ENCODE measurements around the gene PSMG3. TPM values are rescaled to one million over a fixed set of nuclear protein-coding genes. Genes with fewer than 3 reads are reported as not detected.

The PSMG3 gene
- total RNA-seq, 1 experiment from 2014 or later = 29.9 TPM

DNA sequence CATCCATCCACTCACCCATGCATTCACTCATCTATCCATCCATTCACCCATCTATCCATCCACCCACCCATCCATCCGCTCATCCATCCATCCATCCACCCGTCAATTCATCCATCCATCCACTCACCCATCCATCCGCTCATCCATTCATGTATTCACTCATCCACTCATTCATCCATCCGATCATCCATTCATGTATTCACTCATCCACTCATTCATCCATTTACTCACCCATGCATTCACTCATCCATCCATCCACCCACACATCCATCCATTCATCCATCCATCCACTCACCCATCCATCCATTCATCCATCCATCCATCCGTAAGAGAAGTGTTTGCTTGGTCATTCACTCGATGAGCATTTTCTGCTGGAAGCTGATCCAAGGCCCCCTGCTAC, 8.7 kb upstream of the PSMG3 start:
- no peaks in the 10 kb centered on the region for H3K9me3 ChIP-seq (ENCODE audit: low read length)
- no peak overlapping the region for H2AFZ ChIP-seq (ENCODE audit: low read length)
- no peak overlapping the region for H3K27ac ChIP-seq (ENCODE audit: low read length)
- no peak for DNase-seq
- no peaks in the 10 kb centered on the region for H4K20me1 ChIP-seq (ENCODE audit: insufficient read depth, low read depth, low read length)
- H3K9ac ChIP-seq (ENCODE audit: low read length) = no peak overlapping the region
- H3K4me1 ChIP-seq (ENCODE audit: low read length) = no peaks in the 10 kb centered on the region
- no peaks in the 10 kb centered on the region for H3K9me2 ChIP-seq (replicated peaks; ENCODE audit: insufficient read depth, low read length)
- H3K4me2 ChIP-seq (ENCODE audit: low read depth, low read length, poor library complexity, severe bottlenecking) = no peak overlapping the region
- no peaks in the 10 kb centered on the region for H3K36me3 ChIP-seq (ENCODE audit: insufficient read depth, low read length)
- H3K4me3 ChIP-seq (ENCODE audit: low read length) = no peak overlapping the region
- no peaks in the 10 kb centered on the region for H3K27me3 ChIP-seq (ENCODE audit: low read length)
- no peaks in the 10 kb centered on the region for H3K79me2 ChIP-seq (ENCODE audit: low read length)

DNA sequence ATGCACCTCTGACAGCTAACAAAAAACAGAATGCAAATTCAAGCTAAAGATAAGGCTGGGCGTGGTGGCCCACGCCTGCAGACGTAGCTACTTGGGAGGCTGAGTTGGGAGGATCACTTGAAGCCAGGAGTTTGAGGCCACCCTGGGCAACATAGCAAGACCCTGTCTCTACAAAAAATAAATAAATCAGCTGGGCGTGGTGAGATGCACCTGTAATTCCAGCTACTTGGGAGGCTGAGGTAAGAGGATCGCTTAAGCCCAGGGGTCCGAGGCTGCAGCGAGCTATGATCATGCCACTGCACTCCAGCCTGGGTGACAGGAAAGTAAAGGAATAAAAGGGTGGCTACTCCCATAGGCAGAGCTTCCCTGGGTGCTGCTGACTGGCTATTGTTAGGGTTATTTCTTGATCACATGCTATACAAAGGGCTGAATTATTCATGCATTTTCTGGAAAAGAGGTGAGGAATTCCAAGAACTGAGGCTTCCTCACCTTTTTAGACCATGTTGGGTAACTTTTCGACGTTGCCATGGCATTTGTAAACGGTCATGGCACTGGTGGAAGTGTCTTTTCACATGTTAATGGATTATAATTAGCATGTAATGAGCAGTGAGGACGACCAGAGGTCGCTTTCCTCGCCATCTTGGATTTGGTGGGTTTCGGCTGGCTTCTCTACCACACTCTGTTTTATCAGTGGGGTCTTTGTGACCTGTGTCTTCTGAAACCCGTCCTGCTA, 6.9 kb upstream of the PSMG3 start:
- H3K9me3 ChIP-seq (ENCODE audit: low read length) = no peaks in the 10 kb centered on the region
- H3K27ac ChIP-seq (ENCODE audit: low read length) = no peak overlapping the region
- H3K4me3 ChIP-seq (ENCODE audit: low read length) = no peak overlapping the region
- H4K20me1 ChIP-seq (ENCODE audit: insufficient read depth, low read depth, low read length) = no peaks in the 10 kb centered on the region
- DNase-seq = no peak
- no peaks in the 10 kb centered on the region for H3K9me2 ChIP-seq (replicated peaks; ENCODE audit: insufficient read depth, low read length)
- H3K79me2 ChIP-seq (ENCODE audit: low read length) = no peaks in the 10 kb centered on the region
- no peak overlapping the region for H3K9ac ChIP-seq (ENCODE audit: low read length)
- H2AFZ ChIP-seq (ENCODE audit: low read length) = no peak overlapping the region
- no peak overlapping the region for H3K4me2 ChIP-seq (ENCODE audit: low read depth, low read length, poor library complexity, severe bottlenecking)
- H3K36me3 ChIP-seq (ENCODE audit: insufficient read depth, low read length) = no peaks in the 10 kb centered on the region
- peaks cover 1% of the 10 kb centered on the region; the same call in 1 of the 2 replicates for H3K4me1 ChIP-seq (ENCODE audit: low read length)
- H3K27me3 ChIP-seq (ENCODE audit: low read length) = no peaks in the 10 kb centered on the region

DNA sequence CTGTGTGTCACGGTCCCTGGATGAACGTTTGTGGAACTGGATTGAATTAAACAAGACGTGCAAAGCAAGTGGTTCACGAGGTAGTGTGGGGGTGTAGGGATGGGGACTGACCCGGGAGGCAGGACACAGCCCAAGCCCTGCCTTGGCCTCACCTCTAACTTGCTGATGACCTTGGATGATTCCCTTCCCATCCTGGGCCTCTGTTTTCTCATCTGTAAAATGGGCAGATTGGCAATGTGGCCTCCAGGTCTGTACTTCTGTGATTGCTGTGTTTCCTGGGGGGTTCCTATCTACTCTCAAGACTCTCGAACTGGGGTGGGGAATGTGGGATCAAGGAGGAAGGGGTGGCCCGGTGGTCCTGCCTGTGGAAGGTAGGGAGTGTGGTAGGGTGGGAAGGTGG, 6.0 kb upstream of the PSMG3 start:
- DNase-seq = no peak

DNA sequence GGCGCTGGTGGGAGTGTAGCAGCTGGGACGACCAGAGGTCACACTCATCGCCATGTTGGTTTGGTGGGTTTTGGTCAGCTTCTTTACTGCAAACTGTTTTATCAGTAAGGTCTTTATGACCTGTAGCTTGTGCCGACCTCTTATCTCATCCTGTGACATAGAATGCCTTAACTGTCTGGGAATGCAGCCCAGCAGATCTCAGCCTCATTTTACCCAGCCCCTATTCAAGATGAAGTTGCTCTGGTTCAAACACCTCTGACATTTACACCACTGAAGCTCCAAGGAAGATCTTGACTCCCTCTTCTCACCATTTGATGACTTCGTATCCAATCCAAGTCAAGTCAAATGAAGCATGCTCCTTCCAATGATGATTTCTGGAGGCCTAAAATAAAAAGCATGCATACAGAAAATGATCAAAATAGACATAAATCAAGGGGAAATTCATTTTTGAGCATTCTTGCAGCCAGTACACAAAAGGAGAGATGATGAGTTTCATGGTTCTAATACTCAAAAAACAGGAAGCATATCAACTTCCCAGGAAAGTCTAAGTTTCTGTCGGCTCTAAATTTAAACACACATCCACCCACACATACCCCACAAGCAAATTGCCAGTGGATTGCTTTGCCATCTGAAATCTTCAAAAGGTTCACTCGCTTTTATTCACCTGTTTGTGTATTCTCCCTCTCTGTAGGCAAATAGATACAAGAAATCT, 2.4 kb upstream of the PSMG3 start:
- Histone ChIP-seq H3K4me1 (ENCODE audit: low read length) (peaks cover 18% of the 10 kb centered on the region), H3K27ac (ENCODE audit: low read length) (no peak overlapping the region), H3K79me2 (ENCODE audit: low read length) (peaks cover 15% of the 10 kb centered on the region), H2AFZ (ENCODE audit: low read length) (no peak overlapping the region), H3K9me2 (replicated peaks; ENCODE audit: insufficient read depth, low read length) (no peaks in the 10 kb centered on the region), H3K4me3 (ENCODE audit: low read length) (no peak overlapping the region), H3K9ac (ENCODE audit: low read length) (no peak overlapping the region), H3K4me2 (ENCODE audit: low read depth, low read length, poor library complexity, severe bottlenecking) (peak overlapping the region; percentile 77), H4K20me1 (ENCODE audit: insufficient read depth, low read depth, low read length) (no peaks in the 10 kb centered on the region), H3K27me3 (ENCODE audit: low read length) (no peaks in the 10 kb centered on the region), H3K36me3 (ENCODE audit: insufficient read depth, low read length) (no peaks in the 10 kb centered on the region), H3K9me3 (ENCODE audit: low read length) (no peaks in the 10 kb centered on the region)
- no peak for DNase-seq

More for the DNA sequence above, 6.0 kb upstream of the PSMG3 start:
- no peaks in the 10 kb centered on the region for H3K79me2 ChIP-seq (ENCODE audit: low read length)
- no peaks in the 10 kb centered on the region for H3K9me2 ChIP-seq (replicated peaks; ENCODE audit: insufficient read depth, low read length)
- no peak overlapping the region for H3K27ac ChIP-seq (ENCODE audit: low read length)
- H3K9me3 ChIP-seq (ENCODE audit: low read length) = no peaks in the 10 kb centered on the region
- no peaks in the 10 kb centered on the region for H3K36me3 ChIP-seq (ENCODE audit: insufficient read depth, low read length)
- H3K4me3 ChIP-seq (ENCODE audit: low read length) = no peak overlapping the region
- H3K4me2 ChIP-seq (ENCODE audit: low read depth, low read length, poor library complexity, severe bottlenecking) = no peak overlapping the region
- peaks cover 10% of the 10 kb centered on the region for H3K4me1 ChIP-seq (ENCODE audit: low read length)
- no peaks in the 10 kb centered on the region for H4K20me1 ChIP-seq (ENCODE audit: insufficient read depth, low read depth, low read length)
- H3K27me3 ChIP-seq (ENCODE audit: low read length) = no peaks in the 10 kb centered on the region
- no peak overlapping the region for H2AFZ ChIP-seq (ENCODE audit: low read length)
- no peak overlapping the region for H3K9ac ChIP-seq (ENCODE audit: low read length)

DNA sequence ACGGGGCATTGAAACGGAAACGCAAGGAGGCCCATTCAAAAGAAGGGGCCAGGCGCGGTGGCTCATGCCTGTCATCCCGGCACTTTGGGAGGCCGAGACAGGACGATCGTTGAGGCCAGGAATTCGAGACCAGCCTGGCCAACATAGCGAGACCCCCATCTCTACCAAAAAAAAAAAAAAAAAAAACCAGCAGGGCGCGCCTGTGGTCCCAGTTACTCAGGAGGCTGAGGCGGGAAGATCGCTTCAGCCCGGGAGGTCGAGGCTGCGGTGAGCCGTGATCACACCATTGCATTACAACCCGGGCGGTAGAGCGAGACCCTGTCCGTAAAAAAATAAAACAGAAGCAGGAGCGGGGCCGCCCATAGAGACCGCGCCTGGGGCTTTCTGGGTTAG, 396 bp downstream of the PSMG3 start:
- Histone ChIP-seq H3K9me3 (ENCODE audit: low read length) (no peaks in the 10 kb centered on the region), H3K27me3 (ENCODE audit: low read length) (no peaks in the 10 kb centered on the region), H3K9ac (ENCODE audit: low read length) (peak overlapping the region; percentile 97), H3K4me2 (ENCODE audit: low read depth, low read length, poor library complexity, severe bottlenecking) (peak overlapping the region; percentile 77), H4K20me1 (ENCODE audit: insufficient read depth, low read depth, low read length) (no peaks in the 10 kb centered on the region), H3K27ac (ENCODE audit: low read length) (peak overlapping the region; percentile 58), H3K79me2 (ENCODE audit: low read length) (peaks cover 15% of the 10 kb centered on the region), H3K4me3 (ENCODE audit: low read length) (peak overlapping the region; percentile 99), H3K4me1 (ENCODE audit: low read length) (peaks cover 18% of the 10 kb centered on the region), H2AFZ (ENCODE audit: low read length) (peak overlapping the region; percentile 79; the same call in 1 of the 2 replicates), H3K9me2 (replicated peaks; ENCODE audit: insufficient read depth, low read length) (no peaks in the 10 kb centered on the region), H3K36me3 (ENCODE audit: insufficient read depth, low read length) (no peaks in the 10 kb centered on the region)
- DNase-seq = no peak

DNA sequence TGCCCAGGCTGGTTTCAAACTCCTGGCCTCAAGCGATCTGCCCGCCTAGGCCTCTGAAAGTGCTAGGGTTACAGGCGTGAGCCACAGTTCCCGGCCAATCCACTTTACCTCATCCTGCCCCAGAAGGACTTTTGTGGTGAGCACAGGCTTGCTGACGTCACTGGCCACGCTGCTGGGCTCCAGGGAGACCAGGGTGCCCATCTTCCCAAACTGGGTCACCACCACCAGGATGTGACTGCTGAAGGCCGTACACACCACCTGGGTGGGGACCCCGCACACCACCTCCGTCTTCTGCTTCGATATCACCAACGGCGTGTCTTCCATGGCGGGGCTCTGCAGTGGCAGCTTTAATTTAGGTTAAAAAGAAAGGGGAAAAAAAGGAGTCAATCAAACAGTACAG, 816 bp downstream of the PSMG3 start:
- Histone ChIP-seq H3K9ac (ENCODE audit: low read length) (peak overlapping the region; percentile 97), H4K20me1 (ENCODE audit: insufficient read depth, low read depth, low read length) (no peaks in the 10 kb centered on the region), H3K4me2 (ENCODE audit: low read depth, low read length, poor library complexity, severe bottlenecking) (peak overlapping the region; percentile 77), H3K9me3 (ENCODE audit: low read length) (no peaks in the 10 kb centered on the region), H3K79me2 (ENCODE audit: low read length) (peaks cover 15% of the 10 kb centered on the region), H2AFZ (ENCODE audit: low read length) (no peak overlapping the region), H3K27me3 (ENCODE audit: low read length) (no peaks in the 10 kb centered on the region), H3K4me3 (ENCODE audit: low read length) (peak overlapping the region; percentile 99), H3K9me2 (replicated peaks; ENCODE audit: insufficient read depth, low read length) (no peaks in the 10 kb centered on the region), H3K27ac (ENCODE audit: low read length) (peak overlapping the region; percentile 58; the same call in 1 of the 2 replicates), H3K4me1 (ENCODE audit: low read length) (peaks cover 18% of the 10 kb centered on the region), H3K36me3 (ENCODE audit: insufficient read depth, low read length) (no peaks in the 10 kb centered on the region)
- DNase-seq = peak; percentile 53

DNA sequence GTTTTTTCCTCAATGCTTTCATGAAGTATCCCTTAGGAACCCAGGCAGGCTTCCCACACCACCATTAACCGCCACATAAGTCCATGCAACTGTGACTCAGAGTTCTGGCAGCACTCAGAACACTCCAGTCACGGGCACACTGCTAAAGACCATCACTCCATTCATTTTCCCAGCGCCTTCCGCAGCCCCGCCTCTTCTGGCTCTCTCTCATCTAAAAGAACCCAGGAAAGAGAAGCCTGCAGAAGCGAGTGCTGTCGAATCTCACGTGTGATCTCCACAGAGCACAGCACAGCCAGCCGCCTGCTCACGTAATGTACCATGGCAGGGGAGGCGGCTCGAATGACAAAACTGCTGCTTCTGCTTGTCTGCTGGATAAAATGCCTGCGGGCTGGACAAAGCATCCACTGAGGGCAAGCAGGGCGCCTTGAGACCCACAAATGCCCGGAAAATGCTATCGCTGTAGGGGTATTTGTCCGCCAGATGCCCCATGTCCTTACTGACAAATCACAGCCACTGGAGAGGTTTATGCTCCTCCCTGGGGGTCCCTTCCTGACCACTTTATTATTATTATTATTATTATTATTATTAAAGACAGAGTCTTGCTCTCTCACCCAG, 1.8 kb downstream of the PSMG3 start:
- Histone ChIP-seq H2AFZ (ENCODE audit: low read length) (no peak overlapping the region), H3K79me2 (ENCODE audit: low read length) (peaks cover 15% of the 10 kb centered on the region), H3K36me3 (ENCODE audit: insufficient read depth, low read length) (no peaks in the 10 kb centered on the region), H3K9me3 (ENCODE audit: low read length) (no peaks in the 10 kb centered on the region), H3K9me2 (replicated peaks; ENCODE audit: insufficient read depth, low read length) (no peaks in the 10 kb centered on the region), H4K20me1 (ENCODE audit: insufficient read depth, low read depth, low read length) (no peaks in the 10 kb centered on the region), H3K27ac (ENCODE audit: low read length) (no peak overlapping the region), H3K27me3 (ENCODE audit: low read length) (no peaks in the 10 kb centered on the region), H3K4me2 (ENCODE audit: low read depth, low read length, poor library complexity, severe bottlenecking) (peak overlapping the region; percentile 29), H3K4me1 (ENCODE audit: low read length) (peaks cover 18% of the 10 kb centered on the region), H3K9ac (ENCODE audit: low read length) (no peak overlapping the region), H3K4me3 (ENCODE audit: low read length) (no peak overlapping the region)
- no peak for DNase-seq

DNA sequence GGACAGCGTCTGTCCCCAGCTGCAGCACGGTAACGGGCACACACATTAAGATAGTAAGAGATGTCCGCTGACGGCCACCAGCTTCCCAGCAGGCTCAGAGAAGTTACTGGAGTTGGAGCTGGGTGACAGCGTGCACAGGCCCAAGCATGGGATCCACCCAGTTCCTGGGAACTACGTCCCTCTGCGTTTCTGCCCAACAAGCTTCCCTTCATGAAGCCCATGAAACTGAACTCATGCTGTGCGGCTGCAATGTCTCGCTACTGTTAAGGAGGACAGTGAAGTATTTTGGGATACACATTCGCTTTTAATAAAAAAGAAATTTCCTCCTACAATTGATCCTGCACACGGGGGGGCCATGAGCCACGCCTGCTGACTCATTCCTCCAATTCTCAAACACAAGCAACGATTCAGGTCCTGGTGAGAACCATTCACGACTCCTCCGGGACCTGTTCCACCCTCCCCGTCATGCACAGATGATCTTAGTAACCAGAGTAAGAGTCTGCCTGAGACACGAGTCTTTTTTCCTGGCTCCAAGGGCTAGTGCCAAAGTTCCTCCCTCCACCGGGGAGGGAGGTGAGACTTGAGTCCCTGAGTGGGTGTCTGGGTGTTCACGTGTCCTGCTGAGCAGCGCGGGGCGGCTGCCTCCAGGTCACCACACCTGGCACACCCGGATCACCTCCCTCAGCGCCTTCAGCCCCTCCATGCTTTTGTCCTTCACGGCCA, 2.6 kb downstream of the PSMG3 start:
- Histone ChIP-seq H3K79me2 (ENCODE audit: low read length) (peaks cover 15% of the 10 kb centered on the region), H3K27ac (ENCODE audit: low read length) (no peak overlapping the region), H3K27me3 (ENCODE audit: low read length) (no peaks in the 10 kb centered on the region), H3K9ac (ENCODE audit: low read length) (no peak overlapping the region), H3K9me2 (replicated peaks; ENCODE audit: insufficient read depth, low read length) (no peaks in the 10 kb centered on the region), H2AFZ (ENCODE audit: low read length) (no peak overlapping the region), H3K9me3 (ENCODE audit: low read length) (no peaks in the 10 kb centered on the region), H3K4me2 (ENCODE audit: low read depth, low read length, poor library complexity, severe bottlenecking) (no peak overlapping the region), H3K36me3 (ENCODE audit: insufficient read depth, low read length) (no peaks in the 10 kb centered on the region), H3K4me1 (ENCODE audit: low read length) (peaks cover 18% of the 10 kb centered on the region), H4K20me1 (ENCODE audit: insufficient read depth, low read depth, low read length) (no peaks in the 10 kb centered on the region), H3K4me3 (ENCODE audit: low read length) (no peak overlapping the region)
- no peak for DNase-seq

All from Karpas-422 (cell line).